AG10803 (cell line): ENCODE results near the gene ITPRIP.

Experiments used
- DNase-seq: peaks from one replicate; pipeline ENCODE4 v3.0.0; 2010; ENCODE audit warnings: low read depth
- H3K4me3 ChIP-seq: 2 replicates; pipeline ENCODE4 v1.5.1; 2011; ENCODE audit warnings: mild to moderate bottlenecking, low read length, control low read depth
- TF ChIP-seq, protein P1 (sequence below): conservative IDR thresholded peaks from 2 replicates; pipeline ENCODE4 v1.5.1; 2011; ENCODE audit warnings: mild to moderate bottlenecking, low read length, control low read depth, inconsistent platforms

ITPRIP gene

DNA sequence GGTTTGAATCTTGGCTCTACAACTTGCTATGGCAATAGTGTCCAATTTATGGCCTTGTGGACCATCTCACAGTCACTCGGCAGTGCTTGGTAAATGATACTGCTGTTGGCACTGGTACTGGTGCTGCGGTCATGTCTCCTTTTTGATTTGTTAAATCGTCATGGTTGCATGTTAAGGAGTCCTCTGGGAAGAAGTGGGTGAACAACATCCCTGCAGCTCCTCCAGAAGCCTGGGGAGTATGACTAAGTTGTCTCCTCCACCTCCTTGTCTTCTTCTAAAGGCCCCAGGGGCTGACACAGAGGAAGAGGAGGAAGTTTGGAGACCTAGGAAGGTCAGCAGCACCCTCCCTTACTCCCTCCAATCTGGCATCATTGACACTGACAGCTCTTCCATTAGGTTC, 8.5 kb downstream of the ITPRIP start:
- H3K4me3 ChIP-seq: peak overlapping the region; percentile 5
- TF ChIP-seq, protein P1, sequence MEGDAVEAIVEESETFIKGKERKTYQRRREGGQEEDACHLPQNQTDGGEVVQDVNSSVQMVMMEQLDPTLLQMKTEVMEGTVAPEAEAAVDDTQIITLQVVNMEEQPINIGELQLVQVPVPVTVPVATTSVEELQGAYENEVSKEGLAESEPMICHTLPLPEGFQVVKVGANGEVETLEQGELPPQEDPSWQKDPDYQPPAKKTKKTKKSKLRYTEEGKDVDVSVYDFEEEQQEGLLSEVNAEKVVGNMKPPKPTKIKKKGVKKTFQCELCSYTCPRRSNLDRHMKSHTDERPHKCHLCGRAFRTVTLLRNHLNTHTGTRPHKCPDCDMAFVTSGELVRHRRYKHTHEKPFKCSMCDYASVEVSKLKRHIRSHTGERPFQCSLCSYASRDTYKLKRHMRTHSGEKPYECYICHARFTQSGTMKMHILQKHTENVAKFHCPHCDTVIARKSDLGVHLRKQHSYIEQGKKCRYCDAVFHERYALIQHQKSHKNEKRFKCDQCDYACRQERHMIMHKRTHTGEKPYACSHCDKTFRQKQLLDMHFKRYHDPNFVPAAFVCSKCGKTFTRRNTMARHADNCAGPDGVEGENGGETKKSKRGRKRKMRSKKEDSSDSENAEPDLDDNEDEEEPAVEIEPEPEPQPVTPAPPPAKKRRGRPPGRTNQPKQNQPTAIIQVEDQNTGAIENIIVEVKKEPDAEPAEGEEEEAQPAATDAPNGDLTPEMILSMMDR: no peak
- peak; percentile 92 for DNase-seq

- TF ChIP-seq, protein P1: no peak
- DNase-seq: peak; percentile 95
- H3K4me3 ChIP-seq: peak overlapping the region; percentile 50
Measured at GRCh38 chr10:104328896-104329710, 9.2 kb downstream of the ITPRIP start.

DNA sequence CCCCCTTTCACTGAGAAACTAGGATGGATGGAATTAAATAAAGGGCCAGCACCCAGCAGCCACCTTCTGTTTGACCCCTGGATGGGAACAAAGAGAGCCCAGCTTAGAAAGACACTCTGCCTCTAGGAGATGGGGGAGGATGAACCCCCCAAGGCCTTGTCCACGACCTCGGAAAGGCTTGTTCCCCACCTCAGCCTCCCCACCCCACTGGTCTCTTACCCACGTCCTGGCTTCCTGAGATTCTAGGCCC, 9.7 kb downstream of the ITPRIP start:
- peak overlapping the region; percentile 50 for H3K4me3 ChIP-seq
- no peak for DNase-seq

GRCh38 chr10:104327745-104328645, 10.3 kb downstream of the ITPRIP start:
- TF ChIP-seq, protein P1: peak; percentile 54
- H3K4me3 ChIP-seq: peak overlapping the region; percentile 50
- peak; percentile 81 for DNase-seq

More for the DNA sequence above, 9.7 kb downstream of the ITPRIP start:
- TF ChIP-seq, protein P1: no peak

GRCh38 chr10:104326991-104327610, 11.2 kb downstream of the ITPRIP start:
- DNase-seq: no peak
- TF ChIP-seq, protein P1: no peak
- no peak overlapping the region for H3K4me3 ChIP-seq

DNA sequence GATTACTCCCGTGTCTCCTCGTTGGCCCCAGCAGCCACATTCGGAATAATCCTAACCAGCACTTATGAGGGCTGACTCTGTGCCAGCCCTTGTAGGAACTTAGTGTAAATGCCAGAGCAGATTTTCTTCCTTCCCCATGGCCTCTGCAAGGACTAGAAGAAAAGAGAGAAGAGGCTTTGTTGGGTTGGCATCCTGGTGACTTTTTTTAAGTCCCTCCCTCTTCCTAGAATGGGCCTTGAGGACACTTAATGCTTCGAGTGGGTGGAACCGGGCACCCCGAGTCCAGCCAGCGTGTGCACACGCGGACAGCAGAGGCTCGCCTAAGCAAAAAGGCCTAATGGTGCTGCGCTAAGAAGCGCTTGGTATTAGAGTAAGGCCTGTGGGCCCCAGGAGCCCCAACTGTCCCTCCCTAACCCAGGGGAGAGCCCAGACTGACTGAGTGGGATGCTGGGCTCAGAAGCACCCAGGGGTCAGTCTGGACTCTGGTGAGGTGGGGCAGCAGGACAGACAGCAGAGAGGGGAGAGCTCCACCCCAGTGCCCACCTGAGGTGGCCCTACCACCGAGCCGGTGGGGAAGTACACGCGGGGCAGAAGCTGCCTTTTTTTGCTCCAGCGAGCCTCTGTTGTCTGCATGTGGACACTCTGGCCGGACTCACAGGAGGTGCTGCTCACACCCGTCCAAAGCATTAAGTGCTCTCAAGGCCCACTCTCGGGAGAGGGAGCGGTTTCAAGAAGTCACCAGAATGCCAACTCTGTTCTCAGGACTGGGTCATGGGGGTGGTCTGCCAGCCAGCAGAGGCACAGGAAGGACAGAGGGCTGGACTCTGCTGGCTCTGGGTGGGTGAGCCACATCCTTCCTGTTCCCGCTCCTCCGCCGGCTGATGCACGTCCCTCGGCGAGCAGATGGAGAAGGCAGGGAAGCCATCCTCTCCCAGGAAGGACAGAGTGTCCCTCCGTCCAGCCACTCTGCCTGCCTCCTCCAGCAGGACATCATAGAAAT, 12.5 kb downstream of the ITPRIP start:
- TF ChIP-seq, protein P1: no peak
- H3K4me3 ChIP-seq: no peak overlapping the region
- no peak for DNase-seq
